GM23338 (cell line): ENCODE results near the gene SFTA2.

Source experiments
- CREB1 ChIP-seq: fragments of 250-450 bp; sonication (Bioruptor Pico); IDR thresholded peaks from 2 replicates; pipeline ENCODE4 v1.5.0; 2020; ENCODE audit warnings: low read depth, mild to moderate bottlenecking, moderate library complexity
- CTCF ChIP-seq, 2 experiments: fragments of 200-600 bp in 1 of 2; sonication (generic) in 1 of 2; conservative IDR thresholded peaks; 2 replicates each; pipeline versions ENCODE4 v1.5.1 to v1.6.1; 2016 to 2017; ENCODE audit warnings: antibody characterized with exemption in 2 of 2, low read depth in 2 of 2, mild to moderate bottlenecking in 2 of 2, moderate library complexity in 1 of 2
- EZH2 ChIP-seq: fragments of 200-600 bp; sonication (generic); IDR thresholded peaks from one replicate; pipeline ENCODE4 v1.8.0; 2017; ENCODE audit warnings: antibody characterized with exemption, mild to moderate bottlenecking, low read depth; ENCODE audit not compliant: unreplicated experiment
- EZH2phosphoT487 ChIP-seq: fragments of 200-600 bp; sonication (generic); IDR thresholded peaks from one replicate; pipeline ENCODE4 v1.8.1; 2018; ENCODE audit warnings: antibody characterized with exemption; ENCODE audit not compliant: unreplicated experiment
- REST ChIP-seq: IDR thresholded peaks from one replicate; pipeline ENCODE4 v1.6.1; 2018; ENCODE audit warnings: antibody characterized with exemption; ENCODE audit not compliant: unreplicated experiment
- ZNF114 ChIP-seq: fragments of 250-450 bp; sonication (Bioruptor Pico); IDR thresholded peaks from 2 replicates; pipeline ENCODE4 v1.5.0; 2020; ENCODE audit warnings: mild to moderate bottlenecking, moderate library complexity

- TF ChIP-seq CTCF (conservative IDR thresholded peaks at IDR 0.05; ENCODE audit: low read depth in 2 of 2) (no peak), CREB1 (no peak), EZH2phosphoT487 (no peak), ZNF114 (no peak), REST (no peak), EZH2 (no peak)
These were observed 14.9 kb downstream of the SFTA2 start for GRCh38 chr6:30917041-30917440.
